GM10847 (cell line): Measurements from ENCODE around the gene PPTC7.

Experiments used
- POLR2A ChIP-seq: IDR thresholded peaks from 2 replicates; pipeline ENCODE4 v1.6.1; 2011; ENCODE audit not compliant: insufficient read length; ENCODE audit errors: extremely low read depth

PPTC7 gene

GRCh38 chr12:110583137-110584059, at the start of gene PPTC7:
PPTC7 (minus strand) TSS chr12:110583318; CDS start chr12:110583031, 287 bp downstream.
- TF ChIP-seq POLR2A, result peak; percentile 74

GRCh38 chr12:110627500-110628195, 44.5 kb upstream of the PPTC7 start:
- no peak for TF ChIP-seq POLR2A

GRCh38 chr12:110622582-110622981, 39.5 kb upstream of the PPTC7 start:
- no peak for TF ChIP-seq POLR2A

GRCh38 chr12:110619534-110619953, 36.4 kb upstream of the PPTC7 start:
- no peak for TF ChIP-seq POLR2A

GRCh38 chr12:110616471-110617115, 33.5 kb upstream of the PPTC7 start:
- TF ChIP-seq POLR2A, result no peak

- TF ChIP-seq POLR2A, result no peak
Measured at GRCh38 chr12:110615171-110615570, 32.1 kb upstream of the PPTC7 start.

- peak; percentile 88 for TF ChIP-seq POLR2A
Measured at GRCh38 chr12:110613771-110614684, 30.9 kb upstream of the PPTC7 start, which contains the start of gene TCTN1. TCTN1 (plus strand) TSS chr12:110614129; CDS start chr12:110614183, 54 bp downstream.

GRCh38 chr12:110613071-110613770, 30.1 kb upstream of the PPTC7 start:
- TF ChIP-seq POLR2A, result no peak

- no peak for TF ChIP-seq POLR2A
Measured at GRCh38 chr12:110606253-110606611, 23.1 kb upstream of the PPTC7 start.

- TF ChIP-seq POLR2A, result no peak
Measured at GRCh38 chr12:110600254-110600653, 17.1 kb upstream of the PPTC7 start.

- TF ChIP-seq POLR2A, result no peak
Measured at GRCh38 chr12:110599334-110599733, 16.2 kb upstream of the PPTC7 start.

- TF ChIP-seq POLR2A, result no peak
Measured at GRCh38 chr12:110597885-110598284, 14.8 kb upstream of the PPTC7 start.

- no peak for TF ChIP-seq POLR2A
Measured at GRCh38 chr12:110592078-110592477, 9.0 kb upstream of the PPTC7 start.

- TF ChIP-seq POLR2A, result no peak
Measured at GRCh38 chr12:110591451-110592051, 8.4 kb upstream of the PPTC7 start.

GRCh38 chr12:110590806-110591326, 7.7 kb upstream of the PPTC7 start:
- no peak for TF ChIP-seq POLR2A
